Activated T-cell treated with anti-CD3 and anti-CD28 coated beads, Interleukin-2, amount 50 U/mL, for 1 hour (primary cell): Measurements from ENCODE around the gene GJB2.

Source experiments
- DNase-seq: peaks from one replicate; pipeline ENCODE4 v3.0.0-alpha.2; 2020

The GJB2 gene

GRCh38 chr13:20192836-20193161 lies at the start of gene GJB2:
TSS of gene GJB2 (minus strand) at chr13:20192938. CDS start at chr13:20189581, 3,357 bp downstream.
- peak; percentile 36 for DNase-seq

- no peak for DNase-seq
Observed at GRCh38 chr13:20241593-20241992, 48.9 kb upstream of the GJB2 start.

- no peak for DNase-seq
Observed at GRCh38 chr13:20239748-20240147, 47.0 kb upstream of the GJB2 start.

- no peak for DNase-seq
Observed at GRCh38 chr13:20232556-20233277, 40.0 kb upstream of the GJB2 start.

GRCh38 chr13:20231839-20232555 lies 39.3 kb upstream of the GJB2 start, which contains the start of gene GJB6:
TSS of gene GJB6 (minus strand) at chr13:20232319. CDS start at chr13:20223480, 8,839 bp downstream.
- peak; percentile 42 for DNase-seq

GRCh38 chr13:20230913-20231838 lies 38.4 kb upstream of the GJB2 start:
- DNase-seq = peak; percentile 28

- DNase-seq = no peak
Observed at GRCh38 chr13:20227730-20228129, 35.0 kb upstream of the GJB2 start.

GRCh38 chr13:20227288-20227687 lies 34.5 kb upstream of the GJB2 start:
- DNase-seq = no peak

- DNase-seq = no peak
Observed at GRCh38 chr13:20222553-20222952, 29.8 kb upstream of the GJB2 start.

GRCh38 chr13:20221772-20222171 lies 29.0 kb upstream of the GJB2 start:
- DNase-seq = no peak

- no peak for DNase-seq
Observed at GRCh38 chr13:20219577-20219976, 26.8 kb upstream of the GJB2 start.

GRCh38 chr13:20217168-20217567 lies 24.4 kb upstream of the GJB2 start:
- no peak for DNase-seq

- DNase-seq = no peak
Observed at GRCh38 chr13:20209948-20210347, 17.2 kb upstream of the GJB2 start.

- no peak for DNase-seq
Observed at GRCh38 chr13:20206698-20207235, 14.0 kb upstream of the GJB2 start.

GRCh38 chr13:20206065-20206697 lies 13.4 kb upstream of the GJB2 start:
- no peak for DNase-seq

- DNase-seq = no peak
Observed at GRCh38 chr13:20198781-20199180, 6.0 kb upstream of the GJB2 start.

GRCh38 chr13:20197361-20197834 lies 4.7 kb upstream of the GJB2 start:
- DNase-seq = no peak

- no peak for DNase-seq
Observed at GRCh38 chr13:20195801-20196200, 3.1 kb upstream of the GJB2 start.

- DNase-seq = peak; percentile 35
Observed at GRCh38 chr13:20193907-20194631, 1.3 kb upstream of the GJB2 start.

GRCh38 chr13:20193162-20193906 lies 596 bp upstream of the GJB2 start:
- peak; percentile 33 for DNase-seq
